HL-60/S4 treated with phorbol 12-myristate 13-acetate at 8.2 ng/mL for 4 days and 3 days (cell line): Measurements from ENCODE around the gene C21orf58.
"Not testable (repeated sequence)": the region's sequence is repeated elsewhere in the genome, so short reads cannot be mapped to it uniquely, and the experiment has no call there.

Experiments used
- in situ Hi-C: fragments of 300-500 bp; cut with MboI; formaldehyde crosslinking; loops from 2 replicates; pipeline ENCODE4 v1.15.0; 2022; ENCODE audit warnings: low sequenced_read_pairs

C21orf58 gene

GRCh38 chr21:46325073-46325912, 1.6 kb upstream of the C21orf58 start:
- in situ Hi-C loops, result no loop called here

- in situ Hi-C loops, result no loop called here
These were observed 861 bp upstream of the C21orf58 start for GRCh38 chr21:46324390-46325072.

- in situ Hi-C loops, result no loop called here
These were observed 402 bp downstream of the C21orf58 start for GRCh38 chr21:46323227-46323709.

GRCh38 chr21:46322351-46323226, 1.1 kb downstream of the C21orf58 start:
- in situ Hi-C loops, result no loop called here

GRCh38 chr21:46320331-46320801, 3.3 kb downstream of the C21orf58 start:
- in situ Hi-C loops, result no loop called here

- in situ Hi-C loops, result no loop called here
These were observed 4.5 kb downstream of the C21orf58 start for GRCh38 chr21:46319186-46319585.

GRCh38 chr21:46318464-46318845, 5.2 kb downstream of the C21orf58 start:
- in situ Hi-C loops, result no loop called here

GRCh38 chr21:46317710-46318463, 5.8 kb downstream of the C21orf58 start:
- in situ Hi-C loops, result no loop called here

GRCh38 chr21:46316708-46317324, 6.9 kb downstream of the C21orf58 start:
- in situ Hi-C loops, result no loop called here

- in situ Hi-C loops, result no loop called here
These were observed 9.1 kb downstream of the C21orf58 start for GRCh38 chr21:46314441-46315020.

- in situ Hi-C loops, result no loop called here
These were observed 10.7 kb downstream of the C21orf58 start for GRCh38 chr21:46312949-46313348.

- in situ Hi-C loops, result no loop called here
These were observed 12.1 kb downstream of the C21orf58 start for GRCh38 chr21:46311568-46311967.

- in situ Hi-C loops, result not testable (repeated sequence)
These were observed 13.4 kb downstream of the C21orf58 start for GRCh38 chr21:46310260-46310659.

GRCh38 chr21:46308431-46308830, 15.2 kb downstream of the C21orf58 start:
- in situ Hi-C loops, result no loop called here

GRCh38 chr21:46307625-46308024, 16.0 kb downstream of the C21orf58 start:
- in situ Hi-C loops, result no loop called here

GRCh38 chr21:46304955-46305354, 18.7 kb downstream of the C21orf58 start:
- in situ Hi-C loops, result no loop called here

GRCh38 chr21:46304437-46304836, 19.2 kb downstream of the C21orf58 start:
- in situ Hi-C loops, result no loop called here

GRCh38 chr21:46301759-46302158, 21.9 kb downstream of the C21orf58 start:
- in situ Hi-C loops, result no loop called here

- in situ Hi-C loops, result no loop called here
These were observed 24.5 kb downstream of the C21orf58 start for GRCh38 chr21:46299167-46299566.
